GM19239 (cell line): ENCODE results near the gene ALCAM.
"Not testable (repeated sequence)": the region's sequence is repeated elsewhere in the genome, so short reads cannot be mapped to it uniquely, and the experiment has no call there.

ENCODE experiments used
- DNase-seq: peaks from one replicate; pipeline ENCODE4 v3.0.0; 2011; ENCODE audit warnings: low spot score; ENCODE audit not compliant: insufficient read length
- FAIRE-seq: peaks from 2 replicates; lab custom pipeline; 2011; peaks lifted over from hg19 to GRCh38; lab: Jason Lieb, UNC

The ALCAM gene

DNA sequence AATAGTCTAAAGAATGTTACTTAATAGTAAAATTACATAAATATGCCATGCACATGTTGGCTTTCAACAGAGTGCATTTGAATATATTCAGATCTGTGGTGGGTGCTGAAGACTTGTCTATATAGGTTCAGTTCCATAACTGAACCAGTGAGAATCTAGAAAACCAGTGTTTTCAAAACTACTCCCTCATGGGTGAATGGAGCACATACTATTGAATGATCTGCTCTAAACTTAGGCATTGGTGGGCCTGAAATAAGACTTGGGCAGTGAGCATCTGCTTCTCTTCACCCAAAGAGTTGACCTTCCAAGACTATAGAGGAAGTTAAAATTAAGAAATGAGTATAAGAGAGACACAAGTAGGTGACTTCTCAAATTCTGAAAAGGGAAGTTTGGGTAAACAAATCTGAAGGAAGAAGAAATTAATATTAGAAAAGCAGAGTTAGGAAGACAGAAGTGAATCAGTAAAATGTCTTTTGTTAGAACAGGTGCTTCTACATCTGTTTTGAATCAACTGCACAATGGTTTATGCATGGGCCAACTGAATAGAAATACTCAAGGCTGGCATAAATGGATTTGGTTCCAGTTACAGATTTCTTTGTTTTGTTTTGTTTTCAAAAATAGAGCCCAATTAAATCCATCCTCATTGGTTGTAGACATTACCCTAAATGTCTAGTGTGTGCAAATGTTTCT, 19.3 kb downstream of the ALCAM start:
- DNase-seq, result no peak
- FAIRE-seq, result peak; percentile 47

DNA sequence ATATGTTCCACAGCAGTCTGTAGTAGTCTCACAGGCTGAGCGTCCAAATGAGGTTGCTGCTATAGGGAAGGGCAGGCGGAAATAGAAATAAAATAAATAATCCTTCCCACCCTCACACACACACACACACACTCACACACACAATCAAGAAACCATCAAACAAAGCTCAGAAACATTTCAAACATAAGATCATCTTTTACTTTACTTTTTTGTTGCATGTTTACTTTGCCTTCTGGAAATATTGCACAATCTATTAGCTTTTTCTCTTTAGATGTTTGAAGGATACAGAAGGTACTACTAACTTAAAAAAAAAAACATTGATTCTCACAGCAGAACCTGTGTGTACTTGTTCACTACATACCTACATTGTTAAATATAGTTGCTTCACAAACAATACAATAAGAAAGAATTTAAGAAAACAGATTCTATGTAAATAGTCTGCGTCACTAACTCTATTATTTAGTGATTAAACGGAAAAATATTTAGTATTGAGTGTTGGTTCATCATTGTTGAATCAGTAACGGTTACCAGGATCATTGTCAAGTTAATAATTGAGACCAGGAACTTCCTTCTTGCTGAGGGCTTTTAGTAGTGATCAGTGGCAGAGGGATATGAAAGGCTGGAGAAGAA, 20.5 kb downstream of the ALCAM start:
- FAIRE-seq (no peak), DNase-seq (no peak)

DNA sequence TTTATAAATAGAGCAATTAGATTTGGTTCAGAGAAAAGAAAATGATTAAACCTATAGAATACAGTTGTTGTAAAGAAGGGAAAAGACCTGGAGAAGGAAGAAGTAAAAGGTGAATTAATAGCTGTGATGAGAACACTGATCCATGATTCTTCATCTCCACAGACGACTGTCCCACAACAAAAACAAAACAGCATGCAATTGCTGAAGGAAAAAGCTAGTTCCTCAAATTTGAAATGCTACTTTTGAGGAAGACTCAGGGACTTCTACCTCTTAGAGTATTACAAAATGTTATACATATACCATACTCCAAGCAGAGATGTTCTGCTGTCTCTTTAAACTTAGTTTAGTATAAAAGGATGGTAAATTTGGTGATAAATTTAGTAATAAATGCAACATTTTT, 21.5 kb downstream of the ALCAM start:
- FAIRE-seq (no peak), DNase-seq (no peak)

- FAIRE-seq, DNase-seq: not testable (repeated sequence)
These were observed 23.1 kb downstream of the ALCAM start for GRCh38 chr3:105389759-105390158.

DNA sequence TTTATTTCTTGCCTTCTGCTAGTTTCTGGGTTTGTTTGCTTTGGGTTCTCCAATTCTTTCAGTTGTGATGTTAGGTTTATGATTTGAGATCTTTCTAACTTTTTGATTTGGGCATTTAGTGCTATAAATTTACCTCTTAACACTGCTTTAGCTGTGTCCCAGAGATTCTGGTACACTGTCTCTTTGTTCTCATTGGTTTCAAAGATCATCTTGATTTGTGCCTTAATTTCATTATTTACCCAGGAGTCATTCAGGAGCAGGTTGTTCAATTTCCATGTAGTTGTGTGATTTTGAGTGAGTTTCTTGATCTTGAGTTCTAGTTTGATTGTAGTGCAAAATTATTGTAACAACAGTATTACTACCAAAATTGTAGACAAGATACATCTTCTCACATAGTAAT, 25.9 kb downstream of the ALCAM start:
- not testable (repeated sequence) for FAIRE-seq, DNase-seq

- FAIRE-seq (no peak), DNase-seq (no peak)
These were observed 27.5 kb downstream of the ALCAM start for GRCh38 chr3:105394177-105394576.

DNA sequence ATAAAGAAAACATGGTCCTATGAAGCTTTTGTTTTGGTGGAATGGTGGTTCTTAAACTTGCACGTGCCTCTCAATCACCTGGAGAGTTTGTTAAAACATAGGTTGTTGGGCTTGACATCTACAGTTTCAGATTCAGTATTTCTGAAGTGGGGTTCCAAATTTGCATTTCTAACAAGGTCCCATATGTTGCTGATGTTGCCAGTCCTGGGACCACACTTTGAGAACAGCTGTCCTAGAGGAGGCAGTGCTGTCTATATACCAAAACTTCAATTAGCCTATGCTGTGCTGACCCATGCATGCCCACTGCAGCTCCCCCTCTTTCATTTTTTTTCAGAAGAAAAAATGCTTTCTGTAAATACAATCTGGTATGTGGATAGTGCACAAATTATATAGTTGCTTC, 31.3 kb downstream of the ALCAM start:
- DNase-seq (no peak), FAIRE-seq (peak; percentile 40)

GRCh38 chr3:105398437-105398836, 31.7 kb downstream of the ALCAM start:
- FAIRE-seq (peak; percentile 21), DNase-seq (no peak)

- FAIRE-seq (peak; percentile 45), DNase-seq (no peak)
These were observed 32.4 kb downstream of the ALCAM start for GRCh38 chr3:105399062-105399461.

DNA sequence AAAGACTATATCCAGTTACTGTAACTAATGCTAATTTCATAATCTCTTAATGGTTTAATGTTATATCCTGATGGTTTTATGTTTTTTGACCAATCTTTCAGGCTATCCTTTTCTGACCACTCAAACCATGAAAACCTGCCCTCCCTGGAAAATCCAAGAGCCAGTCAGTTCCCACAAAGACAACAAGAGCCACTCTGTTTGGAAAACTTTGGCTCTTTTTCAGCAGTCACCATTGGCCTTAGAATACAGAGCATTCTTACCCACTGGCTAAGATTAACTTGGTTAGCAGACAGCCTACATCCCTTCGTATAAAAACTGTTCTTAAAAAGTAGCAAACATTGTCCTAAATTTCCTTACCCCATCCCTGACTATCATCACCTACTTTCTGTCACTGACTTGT, 32.9 kb downstream of the ALCAM start:
- FAIRE-seq (no peak), DNase-seq (no peak)

DNA sequence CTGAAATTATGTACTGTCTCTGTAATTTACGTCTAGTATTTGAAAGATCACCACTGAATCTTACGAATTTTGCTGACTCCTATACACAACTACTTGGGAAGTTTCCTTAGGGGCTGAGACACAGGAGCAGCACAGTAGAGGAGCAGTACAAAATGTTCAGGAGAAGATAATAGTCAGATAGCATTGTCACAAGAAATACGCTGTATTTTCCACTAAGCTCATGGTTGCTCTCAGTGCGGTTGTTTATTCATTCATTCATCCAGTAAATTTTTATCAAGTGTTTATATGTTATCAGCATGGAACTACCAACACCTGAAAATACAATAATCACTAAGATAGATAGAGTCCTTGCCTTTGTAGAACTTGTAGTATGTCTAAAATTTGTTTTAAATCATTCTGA, 34.5 kb downstream of the ALCAM start:
- DNase-seq (no peak), FAIRE-seq (no peak)

DNA sequence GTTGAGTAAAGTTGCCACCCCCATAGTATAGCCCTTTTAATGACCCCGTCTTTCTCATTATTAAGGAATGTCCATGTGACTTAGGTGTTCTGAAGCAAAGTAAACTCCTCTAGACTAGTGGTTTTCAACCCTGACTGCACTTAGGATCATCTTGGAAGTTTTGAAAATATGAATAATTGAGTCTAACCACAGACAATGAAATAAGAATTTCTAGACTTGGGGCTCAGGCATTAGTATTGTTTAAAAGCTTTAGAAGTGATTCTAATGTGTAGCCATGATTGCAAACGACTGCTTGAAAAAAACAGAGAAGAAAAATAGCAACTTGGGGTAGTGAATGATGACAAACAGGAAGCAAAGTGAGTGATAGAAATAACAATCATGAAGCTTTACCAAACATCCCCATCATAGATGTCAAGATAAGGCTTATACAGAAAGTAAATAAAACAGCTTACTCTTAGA, 35.0 kb downstream of the ALCAM start:
- DNase-seq (no peak), FAIRE-seq (no peak)

DNA sequence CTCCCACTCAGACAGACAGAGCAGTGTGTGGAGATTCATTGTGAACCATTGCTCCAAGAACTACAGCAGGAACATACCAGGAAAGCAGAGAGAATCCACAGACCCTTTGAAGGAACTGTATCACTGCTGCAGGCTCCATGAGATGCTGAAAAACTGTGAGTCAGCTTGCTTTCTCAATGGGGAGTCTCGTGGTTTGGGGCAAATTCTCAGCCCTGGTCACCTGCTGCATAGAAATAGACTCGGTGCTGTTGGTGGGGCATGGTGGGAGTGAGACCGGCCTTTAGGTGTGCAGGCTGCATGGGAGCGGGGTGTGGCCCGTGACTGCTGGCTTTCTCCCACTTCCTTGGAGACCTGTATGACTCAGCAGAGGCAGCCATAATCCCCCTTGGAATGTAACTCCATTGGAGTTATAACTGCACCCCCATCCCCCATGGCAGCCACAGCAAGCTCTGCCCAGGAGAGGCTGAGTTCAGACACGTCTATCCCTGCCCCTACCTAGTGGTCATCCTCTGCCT, 35.6 kb downstream of the ALCAM start:
- FAIRE-seq (no peak), DNase-seq (no peak)

DNA sequence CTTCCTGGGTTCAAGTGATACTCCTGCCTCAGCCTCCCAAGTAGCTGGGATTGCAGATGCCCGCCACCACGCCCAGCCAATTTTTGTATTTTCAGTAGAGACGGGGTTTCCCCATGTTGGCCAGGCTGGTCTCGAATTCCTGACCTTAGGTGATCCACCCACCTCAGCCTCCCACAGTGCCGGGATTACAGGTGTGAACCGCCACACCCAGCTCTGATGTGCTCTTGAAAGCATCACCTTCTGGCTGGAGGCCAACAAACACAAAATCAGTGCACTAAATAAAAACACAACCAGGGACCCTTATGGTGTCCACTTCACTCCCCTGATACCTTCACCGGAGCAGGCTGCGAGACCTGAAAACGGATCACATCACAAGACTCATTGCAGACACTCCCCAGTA, 36.3 kb downstream of the ALCAM start:
- FAIRE-seq, DNase-seq: not testable (repeated sequence)

DNA sequence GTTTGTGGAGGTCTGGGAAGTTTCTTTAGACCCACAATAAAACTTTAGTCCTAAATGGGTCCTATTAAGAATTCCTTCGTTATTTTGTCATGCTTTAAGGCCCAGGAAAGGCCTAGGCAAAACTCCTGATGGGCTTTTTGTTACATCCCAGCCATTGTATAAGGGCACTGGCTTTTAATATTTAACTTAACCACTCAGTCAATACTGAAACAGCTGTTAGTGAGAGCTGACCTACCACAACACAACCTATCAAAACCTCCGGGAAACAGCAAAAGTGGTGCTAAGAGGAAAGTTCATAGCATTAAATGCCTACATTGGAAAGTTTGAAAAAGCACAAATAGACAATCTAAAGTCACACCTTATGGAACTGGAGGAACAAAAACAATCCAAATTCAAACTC, 39.6 kb downstream of the ALCAM start:
- DNase-seq (no peak), FAIRE-seq (no peak)

DNA sequence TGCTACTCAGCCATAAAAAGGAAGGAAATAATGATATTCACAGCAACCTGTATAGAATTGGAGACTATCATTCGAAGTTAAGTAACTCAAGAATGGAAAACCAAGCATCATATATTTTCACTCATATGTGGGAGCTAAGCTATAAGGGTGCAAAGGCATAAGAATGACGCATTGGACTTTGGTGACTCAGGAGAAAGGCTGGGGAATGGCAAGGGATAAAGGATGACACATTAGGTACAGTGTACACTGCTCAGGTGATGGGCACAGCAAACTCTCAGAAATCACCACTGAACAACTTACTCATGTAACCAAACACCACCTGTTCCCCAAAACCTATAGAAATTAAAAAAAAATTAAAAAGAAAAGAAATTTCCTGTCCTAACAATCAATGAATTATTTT, 42.7 kb downstream of the ALCAM start:
- FAIRE-seq, result no peak

DNA sequence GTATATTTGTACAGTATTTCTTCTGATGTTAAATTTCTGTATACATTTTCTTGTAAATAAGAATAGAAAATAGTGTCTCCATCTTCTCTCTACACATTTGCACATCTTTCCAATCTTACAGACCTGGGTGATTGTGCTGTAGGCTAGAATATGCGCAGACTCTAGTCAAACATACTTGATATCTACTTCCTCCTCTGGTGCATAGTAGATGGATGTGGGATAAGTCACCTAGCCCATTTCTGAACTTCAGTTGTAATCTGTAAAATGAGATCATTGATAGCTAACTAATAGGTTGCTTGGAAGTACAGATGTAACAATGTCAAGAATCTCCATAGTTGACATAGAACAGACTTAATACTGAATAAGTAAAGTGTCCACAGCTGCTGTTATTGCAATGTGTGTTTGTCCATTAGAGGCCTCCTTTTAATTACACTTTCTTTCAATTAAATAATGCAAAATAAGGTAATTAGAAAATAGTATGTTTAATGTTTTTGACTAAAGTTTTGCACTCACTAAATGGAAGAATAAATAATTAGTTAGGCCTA, 46.7 kb downstream of the ALCAM start:
- DNase-seq (no peak), FAIRE-seq (no peak)

More for the DNA sequence above, 42.7 kb downstream of the ALCAM start:
- no peak for DNase-seq

GRCh38 chr3:105414841-105415240, 48.1 kb downstream of the ALCAM start:
- no peak for DNase-seq
- no peak for FAIRE-seq

GRCh38 chr3:105415951-105416350, 49.2 kb downstream of the ALCAM start:
- no peak for FAIRE-seq
- DNase-seq, result no peak

DNA sequence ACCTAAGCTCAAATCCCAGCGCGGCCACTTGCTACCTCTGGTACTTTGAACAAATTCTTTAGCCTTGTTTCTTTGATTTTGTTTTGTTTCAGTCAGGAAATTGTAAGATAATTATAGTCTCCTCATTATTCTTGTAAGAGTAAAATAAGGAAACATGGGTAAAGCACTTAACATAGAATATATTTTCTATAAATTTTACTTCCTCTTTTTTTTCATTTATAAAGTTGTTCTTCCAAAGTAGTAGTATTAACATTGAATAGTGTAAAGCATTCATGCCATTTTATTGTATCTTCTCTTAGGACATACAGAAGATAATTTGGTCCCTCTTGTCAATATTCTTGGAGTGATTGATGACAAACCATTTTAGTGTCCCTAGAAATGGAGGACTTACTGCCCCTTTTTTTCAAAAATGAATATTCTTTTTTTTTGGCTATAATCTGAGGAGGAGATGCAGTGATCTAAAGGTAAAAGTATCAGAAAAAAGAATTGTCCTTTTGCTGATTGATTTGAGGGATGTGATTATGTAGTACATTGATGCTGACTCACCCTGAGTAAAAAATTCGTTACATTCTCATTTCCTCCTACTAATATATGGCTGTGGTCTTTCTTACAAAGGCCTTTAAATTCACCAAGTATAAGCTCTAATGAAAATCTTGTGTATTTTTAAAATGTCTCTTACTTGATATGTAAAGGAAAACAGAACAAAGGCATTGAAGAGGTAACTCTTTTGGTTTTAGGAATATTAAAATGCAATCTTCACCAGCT, 51.0 kb downstream of the ALCAM start:
- DNase-seq, result no peak
- FAIRE-seq, result peak; percentile 68

DNA sequence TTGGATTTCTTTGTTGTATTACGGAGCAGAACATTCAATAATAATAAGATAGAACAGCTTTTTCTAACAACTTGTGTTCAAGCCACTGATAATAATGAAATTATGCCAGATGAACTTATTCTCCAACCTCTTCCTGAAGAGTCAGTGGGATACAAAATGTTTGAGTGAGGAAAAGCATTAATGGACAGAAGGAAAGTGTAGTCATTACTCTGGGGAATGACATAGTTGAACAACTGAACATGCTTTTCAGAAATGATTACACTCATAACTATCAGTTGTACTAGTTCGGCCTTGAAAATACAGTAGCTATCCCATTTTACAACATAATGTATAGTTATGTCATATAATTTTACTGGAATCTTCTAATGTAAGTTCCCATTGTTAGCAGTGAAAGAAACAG, 55.9 kb downstream of the ALCAM start:
- DNase-seq, result no peak
- FAIRE-seq, result no peak
